Measurements from ENCODE around the gene ADAM8.

DNA sequence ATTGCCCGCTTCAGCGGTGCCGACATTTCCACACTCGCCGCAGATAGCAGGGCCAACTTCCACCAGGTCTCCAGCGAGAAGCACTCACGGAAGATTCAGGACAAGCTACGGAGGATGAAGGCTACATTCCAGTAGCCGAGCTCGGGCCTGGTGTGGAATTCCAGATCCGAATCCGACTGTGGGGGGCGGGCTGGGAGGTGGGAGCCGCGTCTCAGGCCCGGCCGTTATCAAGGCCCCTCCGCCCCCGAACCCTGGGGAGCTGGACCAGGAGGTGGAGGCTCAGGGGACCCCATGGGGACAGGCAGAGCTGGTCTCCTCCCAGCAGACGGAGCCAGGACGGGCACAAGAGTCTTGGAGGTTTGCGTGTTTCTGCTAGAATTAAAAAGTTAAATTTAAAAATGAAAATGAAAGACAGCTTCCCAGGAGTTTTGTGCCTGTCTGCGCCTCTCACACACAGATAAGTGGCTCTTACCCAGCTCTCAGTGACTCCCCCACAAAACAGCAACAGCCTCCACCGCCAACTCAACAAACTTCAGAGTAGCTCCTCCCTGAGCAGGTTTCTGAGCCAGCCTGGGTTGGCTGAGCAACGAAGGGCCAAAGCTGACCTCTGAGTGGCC, 51.8 kb downstream of the ADAM8 start:
- TF ChIP-seq, protein P1, sequence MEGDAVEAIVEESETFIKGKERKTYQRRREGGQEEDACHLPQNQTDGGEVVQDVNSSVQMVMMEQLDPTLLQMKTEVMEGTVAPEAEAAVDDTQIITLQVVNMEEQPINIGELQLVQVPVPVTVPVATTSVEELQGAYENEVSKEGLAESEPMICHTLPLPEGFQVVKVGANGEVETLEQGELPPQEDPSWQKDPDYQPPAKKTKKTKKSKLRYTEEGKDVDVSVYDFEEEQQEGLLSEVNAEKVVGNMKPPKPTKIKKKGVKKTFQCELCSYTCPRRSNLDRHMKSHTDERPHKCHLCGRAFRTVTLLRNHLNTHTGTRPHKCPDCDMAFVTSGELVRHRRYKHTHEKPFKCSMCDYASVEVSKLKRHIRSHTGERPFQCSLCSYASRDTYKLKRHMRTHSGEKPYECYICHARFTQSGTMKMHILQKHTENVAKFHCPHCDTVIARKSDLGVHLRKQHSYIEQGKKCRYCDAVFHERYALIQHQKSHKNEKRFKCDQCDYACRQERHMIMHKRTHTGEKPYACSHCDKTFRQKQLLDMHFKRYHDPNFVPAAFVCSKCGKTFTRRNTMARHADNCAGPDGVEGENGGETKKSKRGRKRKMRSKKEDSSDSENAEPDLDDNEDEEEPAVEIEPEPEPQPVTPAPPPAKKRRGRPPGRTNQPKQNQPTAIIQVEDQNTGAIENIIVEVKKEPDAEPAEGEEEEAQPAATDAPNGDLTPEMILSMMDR (conservative IDR thresholded peaks at IDR 0.05; ENCODE audit: low read length) = no peak
- TF ChIP-seq EZH2phosphoT487 (IDR thresholded peaks at IDR 0.05; ENCODE audit: borderline replicate concordance, low read depth, low read length) = no peak

All from OCI-LY7 (cell line).